ENCODE data around the gene EEA1.

- no peak for TF ChIP-seq CTCF (IDR thresholded peaks at IDR 0.05)
- no peak for TF ChIP-seq POLR2A (IDR thresholded peaks at IDR 0.05)
Measured at GRCh38 chr12:92977326-92977725, 48.2 kb upstream of the EEA1 start.

Measured in esophagus squamous epithelium (tissue), 4 donors.